H1 (cell line): ENCODE data around the gene FOXF2. TPM values are rescaled to one million over a fixed set of nuclear protein-coding genes. Genes with fewer than 3 reads are reported as not detected.

Experiments used
- CTBP2 ChIP-seq: IDR thresholded peaks from 2 replicates; pipeline ENCODE4 v1.7.0; 2011; ENCODE audit warnings: borderline replicate concordance, mild to moderate bottlenecking, moderate library complexity, mixed read lengths, low read length; ENCODE audit not compliant: insufficient read depth, insufficient read length
- NANOG ChIP-seq: IDR thresholded peaks from 2 replicates; pipeline ENCODE4 v1.6.1; 2011; ENCODE audit warnings: low read length, low read depth, mild to moderate bottlenecking, inconsistent platforms; ENCODE audit not compliant: insufficient read depth, poor library complexity, severe bottlenecking
- polyA plus RNA-seq, 7 experiments: library from polyadenylated mRNA; depleted of rRNA in 3 of 7; stranded (reverse) in 5 of 7; unstranded in 2 of 7; fragments of >200 nt in 5 of 7; fragments of 200-250 nt in 2 of 7; gene quantifications; 1 replicate in 5 of 7; 2 replicates in 1 of 7; 4 replicates in 1 of 7; pipeline versions ENCODE4 v1.2.1 to v1.2.3, GENCODE V29; 2011 to 2013; ENCODE audit warnings: missing spikeins in 2 of 7, mixed read lengths in 2 of 7
- total RNA-seq: library from RNA; stranded (reverse); fragmentation: NEBNext Ultra II Directional; extraction: Animal tissue kit (Norgen Biotek cat#: 25700); gene quantifications from 2 replicates; pipeline ENCODE4 v1.2.1, GENCODE V29; 2021

FOXF2 gene
- total and polyA plus RNA-seq, 2 of the 8 experiments (the other 6 are each of a cell fraction or from before 2014, with no cell fraction given) = 0.05 TPM; not detected in 1

DNA sequence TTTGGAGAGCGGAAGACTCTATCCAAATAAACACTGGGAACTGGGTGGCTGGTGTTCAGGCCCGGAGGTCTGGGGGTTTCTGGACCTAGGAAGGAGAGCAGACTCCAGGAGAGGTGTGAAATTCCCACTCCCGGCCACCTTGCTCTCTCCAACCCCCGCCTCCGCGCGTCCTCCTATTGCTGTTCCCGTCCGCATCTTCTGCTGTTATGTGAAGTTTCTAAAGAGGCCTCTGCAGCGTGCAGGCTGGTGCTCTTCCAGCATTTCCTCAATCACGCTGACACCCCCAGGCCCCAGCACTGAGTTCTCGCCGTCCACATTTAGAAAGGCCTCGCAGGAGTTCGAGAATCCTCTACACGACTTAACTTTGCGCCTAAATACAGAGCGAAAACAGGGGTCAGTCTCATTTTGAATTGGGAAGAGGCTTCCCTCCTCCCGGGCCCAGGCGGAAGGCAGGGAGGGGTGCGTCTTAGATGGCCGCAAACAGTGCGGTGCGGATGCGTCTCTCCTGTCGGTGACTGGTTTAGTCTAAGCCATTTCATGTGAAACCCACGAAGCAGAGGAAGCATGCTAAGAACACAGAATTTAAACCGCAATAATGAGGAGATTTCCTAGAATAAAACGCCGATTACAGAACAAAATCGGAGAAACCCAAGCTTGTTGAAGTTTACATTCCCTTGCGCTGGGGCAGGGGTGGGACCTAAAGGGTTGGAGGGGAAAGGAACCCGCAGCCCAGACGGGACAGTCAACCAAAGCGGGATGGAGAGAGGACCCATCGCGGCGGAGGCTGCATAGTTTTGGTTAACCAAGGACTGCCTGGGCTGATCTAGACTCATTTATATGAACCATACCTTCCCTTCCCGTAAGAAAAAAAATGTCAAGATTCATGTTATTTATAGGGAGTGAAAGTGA, 4.0 kb upstream of the FOXF2 start (continued):
- no peak for TF ChIP-seq CTBP2
- TF ChIP-seq NANOG = no peak
